ENCODE results near the gene TPO.
"Not testable (repeated sequence)": the region's sequence is repeated elsewhere in the genome, so short reads cannot be mapped to it uniquely, and the experiment has no call there.

The TPO gene

DNA sequence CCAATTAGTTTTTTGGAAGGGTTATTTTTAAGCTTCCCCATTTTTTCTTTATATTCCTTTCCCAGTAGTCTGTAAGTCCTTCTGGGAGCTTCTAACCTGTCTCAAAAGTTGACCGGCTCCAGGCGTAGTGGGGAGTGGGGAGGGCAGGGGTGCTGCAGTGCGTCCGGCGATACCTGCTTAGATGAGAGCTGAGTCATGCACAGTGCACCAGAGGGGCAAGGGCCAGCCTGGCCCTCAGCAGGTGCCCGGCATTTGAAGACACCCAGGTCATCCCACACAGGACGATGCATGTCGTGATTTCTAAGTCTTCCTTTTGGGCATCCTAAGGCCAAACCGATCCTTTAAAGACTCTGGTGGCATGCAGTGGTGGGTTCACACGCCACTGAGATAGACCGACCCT lies 73.4 kb downstream of the TPO start:
- no peak for DNase-seq

DNA sequence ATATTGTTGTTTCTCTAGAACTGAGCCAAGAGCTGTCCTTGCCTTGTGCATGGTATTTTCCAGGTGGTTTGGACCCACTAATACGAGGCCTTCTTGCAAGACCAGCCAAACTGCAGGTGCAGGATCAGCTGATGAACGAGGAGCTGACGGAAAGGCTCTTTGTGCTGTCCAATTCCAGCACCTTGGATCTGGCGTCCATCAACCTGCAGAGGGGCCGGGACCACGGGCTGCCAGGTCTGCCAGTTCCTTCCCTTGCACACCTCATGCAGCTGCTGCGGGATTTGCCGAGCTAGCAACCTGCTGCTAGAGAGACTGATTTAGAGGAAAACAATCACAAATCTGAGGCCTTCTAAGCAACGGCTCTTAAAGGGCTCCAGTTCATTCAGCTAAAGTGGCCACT lies 74.5 kb downstream of the TPO start:
- no peak for DNase-seq

DNA sequence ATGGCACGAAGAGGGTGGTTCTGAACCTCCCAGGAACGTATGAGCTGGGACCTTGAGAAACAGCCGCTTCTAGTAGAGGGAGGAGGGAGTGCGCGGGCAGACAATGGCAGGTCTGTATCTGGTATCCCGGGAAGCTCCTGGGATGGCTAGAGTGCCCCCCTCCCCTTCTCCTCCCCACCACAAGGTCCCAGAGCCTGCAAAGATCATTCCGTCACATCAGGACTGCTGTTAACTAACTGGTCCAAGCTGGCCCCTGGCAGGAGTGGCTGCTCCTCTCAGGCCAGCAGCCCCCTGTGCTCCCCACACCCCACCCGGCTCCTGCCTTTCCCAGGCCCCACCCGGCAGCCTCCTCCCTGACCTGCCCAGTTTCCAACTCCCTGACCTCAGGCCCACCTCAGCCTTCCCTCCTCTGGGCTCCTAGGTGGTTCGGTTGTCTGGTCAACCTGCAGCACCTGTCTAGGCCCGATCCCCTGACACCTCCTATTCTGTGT lies 75.0 kb downstream of the TPO start:
- no peak for DNase-seq

DNA sequence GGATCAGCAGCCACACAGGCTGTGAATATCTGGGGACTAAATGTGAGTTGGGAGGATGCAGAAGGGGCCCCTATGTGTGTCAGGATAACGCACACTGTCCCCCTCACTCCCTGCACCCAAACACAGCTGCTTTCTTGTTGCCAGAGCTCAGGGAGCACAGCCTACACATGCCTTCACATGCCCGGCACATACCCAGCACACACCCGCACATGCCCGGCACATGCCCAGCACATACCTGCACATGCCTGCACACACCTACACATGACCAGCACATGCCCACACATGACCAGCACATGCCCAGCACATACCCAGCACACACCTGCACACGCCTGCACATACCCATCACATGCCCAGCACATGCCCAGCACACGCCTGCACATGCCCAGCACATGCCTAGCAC lies 75.6 kb downstream of the TPO start:
- DNase-seq: no peak

DNA sequence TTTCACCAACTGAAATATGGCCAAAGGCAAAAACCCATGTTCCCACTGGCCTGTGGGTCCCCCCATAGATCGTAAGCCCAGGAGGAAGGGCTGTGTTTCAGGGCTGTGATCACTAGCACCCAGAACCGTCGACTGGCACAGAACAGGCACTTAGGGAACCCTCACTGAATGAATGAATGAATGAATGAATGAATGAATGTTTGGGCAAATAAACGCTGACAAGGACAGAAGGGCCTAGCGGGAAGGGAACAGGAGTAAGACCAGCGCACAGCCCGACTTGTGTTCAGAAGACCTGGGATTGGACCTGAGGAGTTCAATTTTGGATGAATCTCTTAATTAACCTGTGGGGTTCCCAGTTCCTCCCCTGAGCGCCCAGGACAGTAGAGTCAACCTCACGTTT lies 76.2 kb downstream of the TPO start:
- no peak for DNase-seq

DNA sequence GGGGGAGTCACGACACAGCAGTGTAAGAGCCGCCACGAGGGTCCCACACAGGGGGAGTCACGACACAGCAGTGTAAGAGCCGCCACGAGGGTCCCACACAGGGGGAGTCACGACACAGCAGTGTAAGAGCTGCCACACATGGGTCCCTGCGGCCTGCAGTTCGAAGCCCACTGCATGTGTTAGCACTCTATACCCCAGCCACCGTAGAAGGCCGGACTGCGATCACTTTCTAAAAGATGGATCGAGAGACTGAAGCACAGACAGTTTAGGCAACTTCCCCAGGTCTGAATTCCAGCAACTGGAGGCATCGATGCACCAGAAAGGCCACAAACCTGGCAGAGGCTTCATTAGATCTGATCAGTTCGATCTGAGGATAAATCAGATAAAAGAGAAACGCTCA lies 77.1 kb downstream of the TPO start:
- DNase-seq: not testable (repeated sequence)

DNA sequence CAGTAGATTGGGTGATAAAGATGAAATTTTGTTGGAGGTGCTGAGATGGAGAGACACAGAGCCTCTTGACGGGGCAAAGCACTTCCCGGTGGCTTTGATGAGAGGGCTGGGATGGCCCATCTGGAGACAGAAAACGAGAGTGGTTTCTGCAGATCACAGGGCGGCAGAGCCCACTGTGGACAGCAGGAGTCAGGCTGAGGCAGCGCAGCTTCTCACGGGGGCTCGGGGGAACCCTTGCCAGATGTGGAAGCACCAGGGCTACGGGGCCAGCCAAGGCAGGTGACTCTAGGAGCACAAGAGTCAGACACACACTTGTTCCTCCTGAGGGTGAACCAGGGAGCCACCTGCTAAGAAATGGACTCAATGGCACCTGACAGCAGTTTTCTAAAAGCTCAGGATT lies 78.5 kb downstream of the TPO start:
- no peak for DNase-seq

DNA sequence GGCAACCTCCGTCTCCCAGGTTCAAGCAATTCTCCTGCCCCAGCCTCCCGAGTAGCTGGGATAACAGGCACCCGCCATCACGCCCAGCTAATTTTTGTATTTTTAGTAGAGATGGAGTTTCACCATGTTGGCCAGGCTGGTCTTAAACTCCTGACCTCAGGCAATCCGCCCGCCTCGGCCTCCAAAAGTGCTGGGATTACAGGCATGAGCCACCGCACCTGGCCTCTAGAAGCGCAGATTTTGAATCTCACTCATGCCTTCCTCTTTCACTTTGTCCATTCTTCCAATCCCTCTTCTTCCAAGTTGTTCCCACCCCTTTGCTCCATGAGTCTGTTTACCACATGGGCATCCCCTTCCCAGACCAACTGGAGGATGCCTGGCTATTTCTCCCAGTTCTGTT lies 79.0 kb downstream of the TPO start:
- DNase-seq: not testable (repeated sequence)

DNA sequence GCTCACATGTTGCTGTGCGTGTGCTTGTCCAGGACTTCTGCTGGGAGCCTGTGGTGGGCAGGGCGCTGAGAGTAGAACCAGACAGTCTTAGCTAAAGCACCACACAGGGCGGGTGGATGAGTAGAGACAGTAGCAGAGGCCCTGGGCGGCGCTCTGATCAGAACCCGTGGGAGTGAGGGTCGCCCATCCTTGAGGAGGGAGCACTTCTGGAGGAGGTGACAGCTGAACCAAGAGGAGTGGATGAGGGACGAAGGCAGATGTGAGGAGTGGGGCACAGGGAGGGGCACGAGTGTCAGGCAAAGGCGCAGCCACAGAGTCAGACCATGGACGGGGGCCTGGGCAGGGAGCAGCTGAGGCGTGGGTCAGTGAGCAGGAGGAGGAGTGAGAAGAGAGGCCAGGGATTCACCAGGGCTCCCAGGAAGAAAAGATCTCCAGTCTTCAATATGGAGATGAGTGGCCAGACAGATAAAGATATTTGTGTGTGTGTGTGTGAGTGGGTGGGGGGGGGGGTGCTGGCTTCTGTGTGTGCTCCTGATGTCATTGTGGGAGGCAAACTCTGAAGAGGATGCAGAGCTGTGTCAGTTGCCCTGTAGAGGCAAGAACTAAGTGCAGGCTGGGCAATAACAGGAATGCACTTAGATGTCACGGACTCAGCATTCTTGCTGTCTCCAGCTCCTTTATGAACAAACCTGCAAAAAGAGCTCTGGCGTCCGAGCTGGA lies 79.6 kb downstream of the TPO start:
- no peak for DNase-seq

DNA sequence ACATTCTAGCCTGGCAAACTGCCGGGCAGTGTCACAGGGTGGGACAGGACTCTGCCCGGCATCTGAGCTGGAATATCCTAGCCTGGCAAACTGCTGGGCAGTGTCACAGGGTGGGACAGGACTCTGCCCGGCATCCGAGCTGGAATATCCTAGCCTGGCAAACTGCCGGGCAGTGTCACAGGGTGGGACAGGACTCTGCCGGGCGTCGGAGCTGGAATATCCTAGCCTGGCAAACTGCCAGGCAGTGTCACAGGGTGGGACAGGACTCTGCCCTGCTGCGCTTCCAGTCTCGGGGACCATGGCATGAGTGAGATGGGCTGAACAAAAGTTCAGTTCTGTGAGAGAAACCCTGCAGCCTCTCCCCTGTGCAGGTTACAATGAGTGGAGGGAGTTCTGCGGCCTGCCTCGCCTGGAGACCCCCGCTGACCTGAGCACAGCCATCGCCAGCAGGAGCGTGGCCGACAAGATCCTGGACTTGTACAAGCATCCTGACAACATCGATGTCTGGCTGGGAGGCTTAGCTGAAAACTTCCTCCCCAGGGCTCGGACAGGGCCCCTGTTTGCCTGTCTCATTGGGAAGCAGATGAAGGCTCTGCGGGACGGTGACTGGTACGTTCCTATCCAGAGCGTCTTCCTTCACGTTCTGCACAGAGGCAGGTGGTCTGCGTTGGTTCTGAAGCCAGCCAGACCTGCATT lies 80.3 kb downstream of the TPO start:
- no peak for DNase-seq

DNA sequence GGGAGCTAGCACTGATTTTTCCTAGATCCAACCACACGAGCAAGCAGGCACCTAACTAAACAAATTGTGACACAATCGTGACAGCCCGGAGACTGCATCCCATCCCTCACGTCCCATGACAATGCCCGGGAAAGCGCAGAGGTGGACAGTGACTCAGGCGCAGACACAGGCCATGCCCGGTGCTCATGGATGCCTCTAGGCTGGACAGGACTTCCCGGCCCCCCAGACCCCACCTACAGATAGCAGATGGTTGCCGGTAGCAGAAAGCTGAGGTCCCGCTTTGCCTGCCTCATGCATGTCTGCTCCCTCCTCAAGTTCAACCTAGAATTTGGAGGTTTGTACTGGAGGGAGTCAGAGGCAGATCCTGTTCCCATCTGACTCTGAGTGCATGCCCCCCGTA lies 81.0 kb downstream of the TPO start:
- DNase-seq: no peak

DNA sequence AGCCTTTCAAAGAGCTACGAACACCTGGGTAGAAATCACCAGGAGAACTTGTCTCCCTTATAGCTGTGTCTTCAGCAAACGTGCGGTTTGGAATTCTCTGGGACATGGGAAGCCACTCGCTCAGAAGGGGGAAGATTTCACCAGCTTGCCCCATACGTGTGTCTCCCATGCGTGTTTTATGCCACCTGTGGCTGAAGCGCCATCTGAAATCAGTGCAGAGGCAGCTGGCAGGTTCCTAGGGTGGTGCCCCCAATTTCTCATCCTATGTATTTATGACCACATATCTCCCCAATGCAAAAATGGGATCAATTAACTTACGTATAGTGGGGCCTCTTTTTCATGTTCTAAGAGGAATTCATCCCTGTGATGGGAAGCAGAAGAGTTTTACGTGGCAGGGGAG lies 81.6 kb downstream of the TPO start:
- DNase-seq: no peak

DNA sequence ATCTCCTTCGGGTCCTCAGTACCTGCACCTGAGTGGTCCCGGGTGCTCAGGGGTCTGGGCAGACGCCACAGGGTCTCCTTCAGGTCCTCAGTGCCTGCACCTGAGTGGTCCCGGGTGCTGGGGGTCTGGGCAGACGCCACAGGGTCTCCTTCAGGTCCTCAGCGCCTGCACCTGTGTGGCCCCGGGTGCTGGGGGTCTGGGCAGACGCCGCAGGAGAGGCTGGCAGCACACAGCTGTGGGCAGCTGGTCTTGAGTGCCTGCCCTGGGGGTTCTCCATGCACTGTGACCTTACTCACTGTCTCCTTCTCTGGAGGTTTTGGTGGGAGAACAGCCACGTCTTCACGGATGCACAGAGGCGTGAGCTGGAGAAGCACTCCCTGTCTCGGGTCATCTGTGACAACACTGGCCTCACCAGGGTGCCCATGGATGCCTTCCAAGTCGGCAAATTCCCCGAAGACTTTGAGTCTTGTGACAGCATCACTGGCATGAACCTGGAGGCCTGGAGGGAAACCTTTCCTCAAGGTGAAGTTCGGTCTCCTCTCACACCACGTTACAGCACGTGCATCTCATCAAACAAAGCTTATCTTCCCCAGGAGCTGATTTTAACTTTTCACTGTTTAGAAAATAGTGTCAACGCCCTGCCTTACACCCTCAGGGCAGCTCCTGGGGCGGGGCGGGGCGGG lies 82.6 kb downstream of the TPO start:
- no peak for DNase-seq

DNA sequence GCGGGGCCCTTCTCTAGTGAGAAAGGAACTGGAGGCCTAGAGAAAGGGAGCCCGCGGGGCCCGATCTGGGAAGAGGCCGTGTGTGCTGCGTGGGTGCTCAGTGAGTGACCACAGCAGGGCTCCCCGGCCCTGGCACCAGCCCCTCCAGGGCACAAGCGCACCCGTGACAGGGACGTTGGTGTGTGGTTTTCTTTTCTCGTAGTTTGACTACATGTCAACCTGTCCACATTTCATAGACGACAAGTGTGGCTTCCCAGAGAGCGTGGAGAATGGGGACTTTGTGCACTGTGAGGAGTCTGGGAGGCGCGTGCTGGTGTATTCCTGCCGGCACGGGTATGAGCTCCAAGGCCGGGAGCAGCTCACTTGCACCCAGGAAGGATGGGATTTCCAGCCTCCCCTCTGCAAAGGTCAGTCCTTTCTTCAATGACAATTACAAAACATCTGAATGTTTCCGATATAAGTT lies 83.1 kb downstream of the TPO start:
- DNase-seq: no peak

DNA sequence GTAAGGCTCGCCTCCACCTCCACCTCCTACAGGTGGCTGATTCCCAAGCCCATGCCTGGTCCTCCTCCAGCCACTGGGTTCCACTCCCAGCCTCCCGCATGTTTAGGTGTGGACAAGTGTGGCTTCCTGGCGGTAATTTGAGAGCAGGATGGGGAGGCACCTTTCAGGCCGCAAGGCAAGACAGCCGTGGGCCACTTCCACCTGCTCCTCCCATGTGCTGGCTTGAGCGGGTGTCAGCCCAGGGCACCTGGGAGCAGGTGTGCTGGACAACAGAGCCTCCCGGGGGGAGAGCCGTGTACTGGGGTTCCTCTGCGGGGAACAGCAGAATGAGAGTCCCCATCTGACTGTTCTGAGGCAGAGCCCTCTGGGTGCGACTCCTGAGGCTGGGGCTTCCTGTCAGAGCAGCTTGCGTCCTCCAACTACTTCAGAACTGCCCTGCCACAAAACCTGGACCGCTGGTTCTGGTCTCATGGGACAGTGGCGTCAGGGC lies 83.9 kb downstream of the TPO start:
- no peak for DNase-seq

DNA sequence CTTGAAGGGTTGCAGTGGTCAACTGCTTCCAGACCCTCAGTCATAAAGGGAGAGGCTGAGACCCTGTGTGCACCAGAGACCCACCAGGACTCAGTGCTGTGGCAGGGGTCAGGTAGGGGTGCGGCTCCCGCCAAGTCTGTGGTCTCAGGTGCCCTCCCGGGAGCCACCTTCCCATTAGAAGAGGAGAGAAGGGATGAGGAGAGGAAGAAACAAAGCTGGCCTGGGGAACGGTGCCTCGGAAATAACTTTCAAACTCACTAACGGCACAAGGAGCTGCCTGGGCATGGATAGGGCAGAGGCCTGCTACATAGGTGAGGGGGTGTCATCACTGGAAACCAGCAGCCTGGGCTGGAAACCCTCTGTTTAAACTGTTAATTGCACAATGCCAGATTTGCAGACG lies 84.9 kb downstream of the TPO start:
- DNase-seq: no peak

DNA sequence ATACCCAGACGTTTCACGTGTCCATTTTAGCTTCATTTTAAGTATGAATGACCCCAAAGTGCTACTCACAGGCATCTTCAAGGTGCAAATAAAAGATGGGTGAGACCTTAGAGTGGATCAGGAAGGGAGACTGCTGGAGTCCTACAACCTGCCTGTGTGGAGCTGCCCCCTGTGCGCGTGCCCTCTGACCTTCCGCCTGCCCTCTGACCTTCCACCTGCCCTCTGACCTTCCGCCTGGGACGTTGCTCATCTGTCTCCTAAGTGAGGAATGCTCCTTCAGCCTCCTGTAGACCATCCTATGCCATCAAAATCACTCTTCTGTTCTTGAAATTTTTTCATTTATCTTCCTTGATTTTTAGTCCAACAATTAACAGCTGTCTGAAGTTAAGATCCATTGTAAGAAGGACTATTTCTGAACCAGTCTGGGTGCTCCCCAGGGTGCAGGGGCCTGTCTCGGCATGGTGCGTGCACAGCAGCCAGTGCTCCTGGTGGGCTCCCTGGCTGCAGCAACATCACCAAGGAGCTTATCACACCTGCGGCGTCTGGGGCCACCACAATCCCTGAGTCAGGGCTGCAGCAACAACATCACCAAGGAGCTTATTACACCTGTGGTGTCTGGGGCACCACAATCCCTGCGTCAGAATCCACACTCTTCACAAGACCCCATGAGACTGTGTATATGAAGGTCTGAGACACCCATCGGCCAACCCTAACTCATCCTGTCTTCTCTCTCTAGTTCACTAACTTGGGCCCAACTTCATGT lies 86.0 kb downstream of the TPO start:
- no peak for DNase-seq

DNA sequence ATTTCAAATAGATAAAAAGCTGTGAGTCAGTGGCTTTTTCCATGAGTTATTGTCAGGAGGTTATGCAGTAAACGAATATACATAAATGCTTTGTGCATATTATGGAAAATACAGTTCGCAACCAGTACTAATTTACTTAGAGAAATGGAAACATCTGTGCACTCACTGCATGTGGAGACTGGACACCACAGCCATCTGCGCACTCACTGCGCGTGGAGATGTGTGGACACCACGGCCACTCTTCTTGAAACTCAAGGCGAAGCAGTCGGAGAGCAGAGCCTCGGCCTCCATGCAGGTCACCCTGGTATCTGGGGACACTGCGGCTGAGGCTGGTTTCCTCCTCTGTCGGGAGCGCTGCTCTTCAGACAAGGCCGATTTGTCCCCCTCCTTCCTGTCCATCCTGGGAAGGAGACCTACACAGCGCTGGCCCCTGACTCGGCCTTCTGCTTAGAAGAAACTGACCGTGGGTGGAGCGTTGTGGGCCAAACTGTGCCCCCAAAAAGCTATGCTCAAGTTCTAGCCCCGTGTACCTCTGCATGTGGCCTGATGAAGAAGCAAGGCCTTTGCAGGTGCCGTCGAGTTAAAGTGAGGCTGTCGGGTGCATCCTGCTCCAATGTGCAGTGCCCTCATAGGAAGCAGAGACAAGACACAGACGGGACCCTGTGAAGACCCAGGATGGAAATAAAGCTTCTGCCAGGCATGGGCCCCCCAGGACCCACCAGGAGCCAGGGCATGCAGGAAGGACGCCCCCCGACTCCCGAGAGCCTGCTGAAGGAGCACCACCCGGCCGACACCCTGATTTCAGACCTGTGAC lies 88.0 kb downstream of the TPO start:
- DNase-seq: no peak

DNA sequence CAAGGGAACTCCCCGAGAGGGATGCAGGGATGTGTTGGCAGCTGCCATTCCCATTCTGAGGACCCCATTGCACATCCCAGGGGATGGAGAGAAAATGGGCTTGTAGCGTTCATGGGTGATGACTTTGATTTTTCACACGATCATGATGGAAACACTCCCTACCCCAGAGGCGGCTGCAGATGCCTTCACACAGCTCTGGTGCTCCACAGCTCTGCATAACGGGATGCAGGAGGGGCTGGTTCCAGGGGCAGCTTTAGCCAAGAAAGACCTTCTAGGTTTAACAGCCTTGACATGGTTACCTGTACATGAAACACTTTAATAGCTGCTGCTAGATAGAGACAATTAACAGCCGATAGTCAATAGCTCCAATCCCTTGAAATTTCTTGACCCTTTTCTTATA lies 88.7 kb downstream of the TPO start:
- no peak for DNase-seq

DNA sequence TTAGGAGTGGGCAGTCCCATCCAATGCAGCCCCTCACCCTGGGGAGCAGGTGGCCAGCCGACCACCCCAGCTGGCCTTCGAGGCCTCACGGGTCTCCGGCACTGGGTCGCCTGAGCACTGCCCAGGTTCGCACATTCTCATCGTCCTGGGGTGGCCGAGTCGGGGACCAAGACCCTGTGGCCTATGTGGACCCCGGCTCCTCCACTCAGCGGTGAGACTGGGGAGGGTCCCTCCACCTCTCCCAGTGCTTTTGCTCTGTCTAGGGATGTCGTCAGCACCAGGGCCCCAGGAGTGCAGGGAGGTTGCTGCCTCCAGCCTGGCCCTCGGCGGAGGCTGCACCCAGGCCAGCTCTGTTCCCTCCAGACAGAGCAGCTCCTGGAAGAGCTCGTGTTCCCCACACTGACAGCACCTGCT lies 89.6 kb downstream of the TPO start:
- no peak for DNase-seq

DNA sequence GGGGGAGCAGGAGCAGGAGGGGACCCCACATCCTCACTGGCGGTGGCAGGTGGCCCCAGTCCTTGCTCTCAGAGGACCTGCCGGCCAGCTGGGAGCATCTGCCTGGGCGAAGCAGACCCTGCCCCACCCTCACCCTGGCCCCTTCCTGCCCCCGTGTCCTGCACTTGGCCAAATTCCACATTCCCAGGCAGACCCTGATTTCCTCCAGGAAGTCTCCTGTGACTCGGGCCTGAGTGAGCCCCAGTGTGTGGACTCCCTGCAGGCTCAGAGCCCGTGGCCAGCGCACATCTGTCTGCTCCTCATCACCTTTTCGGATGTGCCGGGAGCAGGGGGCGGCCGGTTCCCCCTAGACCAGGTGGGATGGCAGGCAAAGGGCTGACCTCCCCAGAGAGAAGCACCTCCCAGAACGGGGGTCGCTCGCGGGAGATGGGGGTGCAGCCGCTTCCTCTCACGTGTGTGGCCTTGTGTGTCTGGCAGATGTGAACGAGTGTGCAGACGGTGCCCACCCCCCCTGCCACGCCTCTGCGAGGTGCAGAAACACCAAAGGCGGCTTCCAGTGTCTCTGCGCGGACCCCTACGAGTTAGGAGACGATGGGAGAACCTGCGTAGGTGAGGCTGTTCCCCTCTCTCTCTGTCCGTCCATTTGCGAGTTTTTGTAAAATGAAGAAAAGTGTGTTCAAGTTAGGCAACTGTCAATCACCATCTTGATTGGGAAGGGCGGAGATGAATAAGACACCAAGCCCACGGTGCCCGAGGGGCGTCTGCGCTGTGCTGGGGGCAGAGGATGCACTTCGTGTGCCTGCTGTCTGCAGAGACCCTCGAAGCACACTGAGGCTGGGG lies 90.4 kb downstream of the TPO start:
- DNase-seq: no peak

Data from Kasumi-1 (cell line).